Muscle of arm (tissue), 12 donors: ENCODE results near the gene CTDSPL. TPM values are rescaled to one million over a fixed set of nuclear protein-coding genes. Genes with fewer than 3 reads are reported as not detected.

Experiments
- DNase-seq: peaks from one replicate; pipeline ENCODE4 v3.0.0-alpha.2; 2013
- polyA plus RNA-seq, 12 donors: library from polyadenylated mRNA; unstranded; fragments of 120-200 nt; gene quantifications; one replicate each; pipeline ENCODE4 v1.2.1, GENCODE V29; 2013; ENCODE audit not compliant: insufficient read length in 12 of 12

The CTDSPL gene
- polyA plus RNA-seq, 12 donors = 31.9 to 46.5 (median 39.4) TPM; not detected in 1

GRCh38 chr3:38016847-38017444 is 155.3 kb downstream of the CTDSPL start:
- no peak for DNase-seq

- DNase-seq = no peak
Observed at GRCh38 chr3:38017445-38018295, 156.0 kb downstream of the CTDSPL start.

- DNase-seq = no peak
Observed at GRCh38 chr3:38018296-38019266, 156.9 kb downstream of the CTDSPL start.

- no peak for DNase-seq
Observed at GRCh38 chr3:38019658-38020341, 158.1 kb downstream of the CTDSPL start.

GRCh38 chr3:38020342-38020726 is 158.7 kb downstream of the CTDSPL start:
- DNase-seq = no peak

DNA sequence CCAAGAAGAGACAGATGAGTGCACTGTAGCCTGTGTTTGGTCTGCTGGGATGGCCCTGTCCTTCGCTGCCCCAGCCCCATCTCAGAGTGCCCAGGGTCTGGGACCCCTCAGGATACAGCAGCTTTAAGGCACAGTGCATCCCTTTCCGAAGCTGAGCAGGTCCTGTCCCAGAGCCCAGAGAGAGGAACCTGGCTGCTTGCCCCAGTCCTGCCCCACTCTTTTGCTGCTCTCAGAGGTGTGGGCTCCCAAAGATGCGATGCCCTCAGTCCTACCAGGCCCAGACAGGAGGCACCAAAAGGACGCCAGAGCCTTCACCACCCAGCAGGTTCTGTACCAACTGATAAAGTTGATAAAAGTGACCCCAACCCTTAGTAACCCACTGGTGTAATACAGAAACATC is 159.5 kb downstream of the CTDSPL start:
- no peak for DNase-seq

DNA sequence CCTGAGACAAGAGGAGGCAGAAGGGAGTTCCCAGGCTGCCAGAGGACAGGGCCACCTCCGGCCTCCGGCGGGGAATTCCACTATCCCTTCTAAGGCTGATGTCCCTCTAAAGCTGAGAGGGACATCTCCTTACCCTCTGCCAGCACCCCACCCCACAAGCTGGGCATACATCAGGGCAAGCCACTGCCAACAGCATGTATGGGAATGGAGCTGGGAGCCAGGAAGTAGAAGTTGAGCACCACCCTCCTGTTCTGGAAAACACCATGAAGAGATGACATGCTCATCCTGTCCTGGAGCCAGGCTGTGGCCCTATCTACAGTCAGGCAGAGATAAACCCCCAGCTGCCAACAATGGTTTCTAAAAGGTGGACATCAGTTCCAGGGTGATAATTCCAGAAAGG is 160.6 kb downstream of the CTDSPL start:
- no peak for DNase-seq

- no peak for DNase-seq
Observed at GRCh38 chr3:38022896-38023709, 161.4 kb downstream of the CTDSPL start.

GRCh38 chr3:38026856-38027255 is 165.2 kb downstream of the CTDSPL start:
- no peak for DNase-seq

GRCh38 chr3:38027466-38028465 is 166.1 kb downstream of the CTDSPL start:
- DNase-seq = no peak

DNA sequence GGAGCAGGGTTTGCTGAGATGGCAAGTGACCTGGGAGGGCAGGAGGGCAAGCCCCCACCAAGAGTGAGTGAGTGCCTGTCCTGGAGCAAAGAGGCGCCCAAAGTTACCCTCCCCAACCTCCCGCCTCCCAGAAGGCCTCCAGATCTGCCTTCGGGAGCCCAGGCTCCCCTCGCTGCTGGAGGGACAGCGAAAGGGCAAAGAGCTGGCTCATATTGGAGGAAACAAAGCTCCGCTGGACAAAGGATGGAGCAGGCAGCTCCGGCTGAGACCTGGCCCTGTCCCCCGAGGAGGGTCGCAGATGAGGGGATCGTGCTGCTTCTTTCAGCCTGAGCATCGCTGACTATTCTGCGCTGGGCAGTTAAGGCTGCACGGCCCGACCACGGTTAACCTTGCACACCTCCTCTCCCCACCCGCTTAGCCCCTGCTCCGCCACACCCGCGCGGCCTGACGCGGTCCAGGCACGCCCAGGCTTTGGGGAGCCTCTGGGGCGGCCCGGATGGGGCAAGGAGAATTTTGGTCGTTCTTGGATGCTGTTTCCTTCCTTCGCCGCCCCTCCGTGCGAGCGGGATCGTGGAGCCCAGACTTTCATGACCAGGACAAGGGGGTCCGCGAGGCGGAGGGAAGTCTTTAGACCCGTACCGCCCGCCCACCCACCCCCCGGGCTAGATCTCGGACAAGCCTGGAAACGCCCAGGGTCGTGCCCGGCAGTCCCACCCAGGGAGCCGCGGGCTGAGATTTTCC is 167.1 kb downstream of the CTDSPL start:
- DNase-seq = no peak

DNA sequence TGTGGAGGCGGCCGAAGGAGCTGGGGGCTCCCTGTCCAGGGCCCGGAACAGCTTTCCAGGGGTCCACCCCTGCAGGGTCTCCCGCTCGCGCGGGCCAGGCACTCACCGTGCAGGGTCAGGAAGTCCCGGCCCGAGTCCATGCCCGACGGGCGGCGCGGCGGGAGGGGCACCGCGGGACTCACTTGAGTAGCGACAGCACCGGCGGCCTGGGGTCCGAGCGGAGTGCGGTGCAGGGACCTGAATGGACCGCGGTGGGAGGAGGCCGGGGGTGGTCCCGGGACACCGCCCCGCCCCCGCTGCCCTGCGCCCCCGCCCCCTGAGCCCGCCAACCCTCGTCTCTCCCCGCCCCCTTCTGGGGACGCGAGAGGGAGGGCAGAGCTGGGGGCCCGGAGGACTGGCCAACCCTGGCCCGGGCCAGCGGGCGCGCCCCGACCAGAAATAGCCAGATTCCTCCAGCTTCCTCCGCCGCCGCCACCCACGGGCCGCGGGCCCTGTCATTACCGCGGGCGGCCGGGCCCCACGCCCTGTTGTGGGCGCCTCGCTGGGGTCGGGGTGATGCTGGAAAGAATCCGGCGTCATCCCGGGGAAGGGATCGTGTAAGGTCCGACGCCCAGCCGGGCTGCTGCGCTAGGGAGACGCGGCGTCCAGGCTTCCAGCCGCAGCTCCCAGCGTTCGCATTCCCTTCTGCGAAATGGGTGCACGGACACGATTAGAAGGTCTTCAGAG is 167.9 kb downstream of the CTDSPL start, which contains the start of gene PLCD1:
TSS of gene PLCD1 (minus strand) at position 243 of the 726 bp plus-strand sequence. CDS start at position 140, 103 bp downstream.
- DNase-seq = peak; percentile 80

DNA sequence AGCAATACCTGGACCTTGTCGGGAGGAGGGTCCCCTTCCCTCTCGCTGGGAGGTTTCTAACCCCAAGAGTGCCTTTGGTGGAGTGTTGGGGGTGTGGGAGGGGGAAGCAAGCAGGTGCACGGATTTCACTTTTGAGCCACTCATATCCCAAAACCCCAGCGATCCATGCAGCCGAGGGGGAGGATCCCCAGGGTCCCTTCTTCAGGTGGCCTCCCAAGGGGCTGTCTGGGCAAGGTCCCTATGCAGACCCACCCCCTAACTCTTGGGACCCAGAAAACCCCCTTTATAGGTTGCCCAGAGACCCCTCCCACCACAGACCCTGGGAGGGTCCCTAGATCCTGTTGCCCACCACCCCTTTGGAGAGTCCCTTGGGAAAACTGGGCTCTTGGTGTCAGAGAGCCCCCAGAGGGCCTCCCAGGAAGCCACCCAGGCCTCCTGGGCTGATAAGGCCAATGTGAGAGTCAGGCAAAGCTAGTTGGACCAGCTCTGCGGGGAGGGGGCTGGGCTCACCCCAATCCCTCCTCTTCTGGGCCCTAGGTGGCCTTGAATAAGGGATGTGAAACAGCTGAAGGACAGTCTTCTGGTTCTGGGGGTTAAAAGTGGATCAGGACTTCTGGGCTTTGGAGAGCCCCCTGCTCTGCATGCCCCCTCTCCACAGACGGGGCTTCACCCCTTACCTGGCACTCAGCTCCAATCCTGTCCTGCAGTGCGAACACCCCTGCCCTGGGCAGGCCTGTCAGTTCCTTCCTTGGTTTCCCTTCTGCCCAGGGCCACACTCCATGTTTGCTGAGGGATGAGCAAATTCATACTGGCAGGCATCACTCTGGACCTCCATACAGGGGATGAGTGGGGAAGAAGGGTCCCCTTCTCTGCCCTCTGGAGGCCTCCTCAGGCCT is 168.7 kb downstream of the CTDSPL start:
- DNase-seq = no peak

GRCh38 chr3:38031022-38031994 is 169.6 kb downstream of the CTDSPL start:
- DNase-seq = no peak

DNA sequence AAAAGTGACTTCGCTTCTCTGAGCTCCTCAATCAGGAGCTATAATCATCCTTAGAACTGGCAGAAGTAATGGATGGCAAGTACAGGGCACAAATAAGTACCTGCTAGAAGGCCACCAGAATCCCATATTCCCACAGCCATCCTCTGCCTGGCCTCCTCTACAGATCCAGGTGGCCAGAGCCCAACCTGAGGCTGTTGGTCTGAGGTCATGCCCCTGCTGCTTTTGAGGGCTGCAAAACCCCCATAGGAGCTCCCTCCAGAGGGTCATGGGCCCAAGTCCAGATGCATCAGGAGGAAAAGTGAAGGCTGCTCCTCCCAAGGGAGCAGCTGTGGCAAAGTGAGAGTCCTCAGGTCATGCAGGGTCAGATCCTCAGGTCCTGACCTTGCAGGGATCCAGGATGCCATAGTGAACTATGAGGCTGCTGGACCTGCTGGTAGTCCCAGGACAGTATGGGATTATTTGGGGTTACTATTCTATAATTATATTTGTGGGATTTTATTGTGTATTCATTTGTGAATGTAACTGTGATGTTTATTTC is 170.7 kb downstream of the CTDSPL start:
- no peak for DNase-seq
